Neuronal stem cell (in vitro differentiated cells): ENCODE measurements around the gene SLC2A4.
A peak's percentile ranks its signal among the peaks of the same experiment; 100 is the strongest.
"Not testable (repeated sequence)": the region's sequence is repeated elsewhere in the genome, so short reads cannot be mapped to it uniquely, and the experiment has no call there.

Experiments used
- DNase-seq: peaks from one replicate; pipeline ENCODE4 v3.0.0-alpha.2; 2013; ENCODE audit warnings: low spot score
- H2AFZ ChIP-seq: one replicate; pipeline ENCODE4 v1.6.1; 2013; ENCODE audit warnings: mild to moderate bottlenecking, low read length, inconsistent platforms
- H2AK5ac ChIP-seq: 2 replicates; pipeline ENCODE4 v1.6.1; 2013; ENCODE audit warnings: low read depth, mild to moderate bottlenecking, inconsistent platforms, low read length, moderate library complexity, mixed read lengths
- H2BK120ac ChIP-seq: 2 replicates; pipeline ENCODE4 v1.6.1; 2013; ENCODE audit warnings: low read depth, mild to moderate bottlenecking, inconsistent platforms, low read length, moderate library complexity, mixed read lengths
- H2BK12ac ChIP-seq: one replicate; pipeline ENCODE4 v1.6.1; 2013; ENCODE audit warnings: low read length, inconsistent platforms
- H2BK15ac ChIP-seq: 2 replicates; pipeline ENCODE4 v1.6.1; 2013; ENCODE audit warnings: mild to moderate bottlenecking, low read length, inconsistent platforms, mixed read lengths
- H2BK5ac ChIP-seq: one replicate; pipeline ENCODE4 v1.6.1; 2013; ENCODE audit warnings: inconsistent platforms, mild to moderate bottlenecking, low read length, moderate library complexity
- H3K14ac ChIP-seq: one replicate; pipeline ENCODE4 v1.6.1; 2013; ENCODE audit warnings: low read length, inconsistent platforms
- H3K18ac ChIP-seq: 2 replicates; pipeline ENCODE4 v1.6.1; 2013; ENCODE audit warnings: low read length, inconsistent platforms
- H3K23ac ChIP-seq: 2 replicates; pipeline ENCODE4 v1.6.1; 2013; ENCODE audit warnings: low read depth, mild to moderate bottlenecking, mixed read lengths, low read length, inconsistent platforms; ENCODE audit not compliant: poor library complexity
- H3K27ac ChIP-seq: replicated peaks from 3 replicates; pipeline ENCODE4 v1.5.1; 2013; ENCODE audit warnings: low read length, inconsistent platforms
- H3K27me3 ChIP-seq, 3 experiments: 2 replicates each; pipeline ENCODE4 v1.6.1; 2013; ENCODE audit warnings: low read length in 3 of 3, mild to moderate bottlenecking in 2 of 3, inconsistent platforms in 1 of 3, low read depth in 1 of 3, mixed read lengths in 1 of 3, moderate library complexity in 1 of 3; ENCODE audit not compliant: control insufficient read depth in 3 of 3, insufficient read depth in 3 of 3
- H3K36me3 ChIP-seq, 2 donors: replicated peaks in 1 of 2; 2 replicates each; pipeline ENCODE4 v1.6.1; 2013; ENCODE audit warnings: low read length in 2 of 2; ENCODE audit not compliant: control insufficient read depth in 2 of 2, insufficient read depth in 2 of 2
- H3K4ac ChIP-seq: 2 replicates; pipeline ENCODE4 v1.6.1; 2013; ENCODE audit warnings: inconsistent platforms, mild to moderate bottlenecking, low read length, moderate library complexity
- H3K4me1 ChIP-seq, 2 donors: 1 replicate in 1 of 2; 2 replicates in 1 of 2; pipeline ENCODE4 v1.6.1; 2013; ENCODE audit warnings: low read length in 2 of 2, low read depth in 1 of 2; ENCODE audit not compliant: control insufficient read depth in 2 of 2, insufficient read depth in 1 of 2
- H3K4me2 ChIP-seq: one replicate; pipeline ENCODE4 v1.6.1; 2013; ENCODE audit warnings: mild to moderate bottlenecking, low read length, inconsistent platforms; ENCODE audit not compliant: insufficient read depth, poor library complexity, severe bottlenecking
- H3K4me3 ChIP-seq, 2 donors: 2 replicates each; pipeline ENCODE4 v1.5.1; 2013; ENCODE audit warnings: low read length in 2 of 2, mild to moderate bottlenecking in 2 of 2, inconsistent platforms in 1 of 2, moderate library complexity in 1 of 2
- H3K79me1 ChIP-seq: one replicate; pipeline ENCODE4 v1.6.1; 2013; ENCODE audit warnings: low read depth, mild to moderate bottlenecking, inconsistent platforms, low read length, moderate library complexity
- H3K9ac ChIP-seq: one replicate; pipeline ENCODE4 v1.6.1; 2013; ENCODE audit warnings: mild to moderate bottlenecking, low read depth, low read length, inconsistent platforms; ENCODE audit not compliant: poor library complexity
- H3K9me3 ChIP-seq, 2 donors: replicated peaks in 1 of 2; 2 replicates each; pipeline versions ENCODE3 to v1.6.1; 2013; ENCODE audit warnings: low read length in 2 of 2, mild to moderate bottlenecking in 2 of 2, inconsistent platforms in 1 of 2, low read depth in 1 of 2, mixed read lengths in 1 of 2, moderate library complexity in 1 of 2; ENCODE audit not compliant: control insufficient read depth in 2 of 2, insufficient read depth in 1 of 2
- H4K8ac ChIP-seq: one replicate; pipeline ENCODE4 v1.6.1; 2013; ENCODE audit warnings: low read depth, mild to moderate bottlenecking, inconsistent platforms, low read length, moderate library complexity
- H4K91ac ChIP-seq: one replicate; pipeline ENCODE4 v1.6.1; 2013; ENCODE audit warnings: low read length, low read depth, mild to moderate bottlenecking, inconsistent platforms; ENCODE audit not compliant: poor library complexity
- WGBS, 2 donors: extraction: QIAGEN DNeasy Blood & Tissue Kit; methylation state at CpG; one replicate each; pipeline ENCODE4 v1.1.7; 2013; ENCODE audit warnings: missing lambda C conversion rate in 2 of 2, mixed read lengths in 1 of 2; ENCODE audit not compliant: insufficient read length in 2 of 2, insufficient replicate concordance in 1 of 2; ENCODE audit errors: extremely low coverage in 2 of 2; 5-methylcytosine and 5-hydroxymethylcytosine counted together

Gene SLC2A4

GRCh38 chr17:7332600-7333069, 51.1 kb downstream of the SLC2A4 start:
- H3K18ac ChIP-seq, H4K91ac ChIP-seq, H3K9ac ChIP-seq, H3K9me3 ChIP-seq, H3K27ac ChIP-seq, H2AFZ ChIP-seq, H3K23ac ChIP-seq, H3K4me2 ChIP-seq, H3K79me1 ChIP-seq, H3K36me3 ChIP-seq, H2BK15ac ChIP-seq, H2BK5ac ChIP-seq, H3K4me3 ChIP-seq, H3K4ac ChIP-seq, H2BK12ac ChIP-seq, H2BK120ac ChIP-seq, H3K27me3 ChIP-seq, H3K14ac ChIP-seq, H4K8ac ChIP-seq, H2AK5ac ChIP-seq, DNase-seq: not testable (repeated sequence)
- WGBS, 2 donors, result no CpG with 5 or more reads among the region's 14 CpGs
- peaks cover 17 to 28% of the 10 kb centered on the region in 2 donors for H3K4me1 ChIP-seq

DNA sequence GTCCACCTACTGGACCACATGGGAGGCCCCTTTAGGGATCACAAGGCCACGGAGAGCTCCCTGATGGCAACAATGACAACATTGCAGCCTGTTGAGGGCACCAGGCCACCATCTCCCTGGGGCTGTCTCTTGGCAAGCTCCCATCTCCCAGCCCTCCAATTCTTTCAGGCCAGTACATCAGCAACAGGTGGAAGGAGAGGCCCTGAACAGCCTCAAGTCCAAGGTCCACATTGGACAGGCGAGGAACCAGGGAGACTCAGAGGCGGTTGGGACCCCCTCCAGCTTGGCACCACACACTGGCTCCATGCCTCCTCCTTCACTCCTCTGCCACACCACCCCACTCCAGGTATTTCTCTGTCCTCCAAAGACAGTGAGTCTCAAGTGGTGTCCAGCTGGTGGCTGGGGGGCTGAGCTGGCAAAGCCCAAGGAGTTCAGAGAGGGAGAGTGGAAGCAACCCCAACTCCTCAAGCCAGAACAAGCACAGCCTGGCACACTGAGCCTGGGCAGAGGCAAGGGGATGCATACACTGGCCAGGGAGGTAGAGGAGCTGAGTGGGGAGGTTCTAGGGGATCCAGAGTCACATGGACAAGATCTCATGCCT, 53.5 kb downstream of the SLC2A4 start:
- H3K4ac ChIP-seq, result peak overlapping the region; percentile 44
- H3K4me2 ChIP-seq, result no peak overlapping the region
- H3K4me1 ChIP-seq, result peaks cover 10 to 20% of the 10 kb centered on the region in 2 donors
- no CpG with 5 or more reads among the region's 3 CpGs for WGBS, 2 donors
- peak overlapping the region; percentile 27 for H3K18ac ChIP-seq
- no peak overlapping the region for H3K27ac ChIP-seq
- H4K91ac ChIP-seq, result no peak overlapping the region
- peak overlapping the region; percentile 45 for H3K23ac ChIP-seq
- H2AFZ ChIP-seq, result peak overlapping the region; percentile 6
- H3K14ac ChIP-seq, result no peak overlapping the region
- no peak overlapping the region for H3K4me3 ChIP-seq
- H2BK5ac ChIP-seq, result no peak overlapping the region
- no peak for DNase-seq
- peak overlapping the region; percentile 49 for H2AK5ac ChIP-seq
- no peaks in the 10 kb centered on the region for H3K79me1 ChIP-seq
- peak overlapping the region; percentile 19 for H2BK15ac ChIP-seq
- no peaks in the 10 kb centered on the region for H3K36me3 ChIP-seq
- no peak overlapping the region for H4K8ac ChIP-seq
- H2BK120ac ChIP-seq, result no peak overlapping the region
- no peak overlapping the region for H2BK12ac ChIP-seq
- H3K27me3 ChIP-seq, result no peaks in the 10 kb centered on the region
- peak overlapping the region; percentile 60 for H3K9ac ChIP-seq
- H3K9me3 ChIP-seq, result no peaks in the 10 kb centered on the region

DNA sequence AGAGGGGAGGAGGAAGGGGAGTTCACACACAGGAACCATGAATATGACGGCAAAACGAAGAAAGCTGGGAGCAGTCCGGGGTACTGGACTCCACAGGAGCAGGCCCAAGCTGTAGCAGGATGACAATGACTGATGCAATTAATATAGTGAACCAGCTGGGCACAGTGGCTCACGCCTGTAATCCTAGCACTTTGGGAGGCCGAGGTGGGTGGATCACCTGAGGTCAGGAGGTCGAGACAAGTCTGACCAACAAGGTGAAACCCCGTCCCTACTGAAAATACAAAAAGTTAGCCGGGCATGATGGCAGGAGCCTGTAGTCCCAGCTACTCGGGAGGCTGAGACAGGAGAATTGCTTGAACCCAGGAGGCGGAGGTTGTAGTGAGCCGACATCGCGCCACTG, 54.2 kb downstream of the SLC2A4 start:
- H3K9me3 ChIP-seq, H2BK12ac ChIP-seq, H3K36me3 ChIP-seq, H3K79me1 ChIP-seq, H4K8ac ChIP-seq, DNase-seq, H3K4ac ChIP-seq, H2BK120ac ChIP-seq, H3K27me3 ChIP-seq, H2BK5ac ChIP-seq, H2BK15ac ChIP-seq, H3K23ac ChIP-seq, H3K4me3 ChIP-seq, H3K14ac ChIP-seq, H2AK5ac ChIP-seq, H3K27ac ChIP-seq, H3K9ac ChIP-seq, H3K18ac ChIP-seq, H3K4me2 ChIP-seq: not testable (repeated sequence)
- peaks cover 6 to 15% of the 10 kb centered on the region in 2 donors for H3K4me1 ChIP-seq
- no CpG with 5 or more reads among the region's 13 CpGs for WGBS, 2 donors
- peak overlapping the region; percentile 72 for H4K91ac ChIP-seq
- peak overlapping the region; percentile 6 for H2AFZ ChIP-seq

- Histone ChIP-seq H2AK5ac (no peak within 1 kb of the TSS), H3K9ac (no peak within 1 kb of the TSS), H3K36me3 (no peaks in the 10 kb centered on the region), H2BK15ac (peak within 1 kb of the TSS; percentile 19), H3K4ac (no peak within 1 kb of the TSS), H3K23ac (no peak within 1 kb of the TSS), H3K27ac (no peak within 1 kb of the TSS), H4K8ac (no peak within 1 kb of the TSS), H3K18ac (peak within 1 kb of the TSS; percentile 68), H2AFZ (peak within 1 kb of the TSS; percentile 77), H3K79me1 (no peaks in the 10 kb centered on the region), H3K14ac (no peak within 1 kb of the TSS), H3K9me3 (no peaks in the 10 kb centered on the region), H3K4me2 (no peak within 1 kb of the TSS), H2BK120ac (no peak within 1 kb of the TSS), H3K27me3 (no peaks in the 10 kb centered on the region), H2BK5ac (no peak within 1 kb of the TSS), H3K4me1 (peaks cover 4 to 12% of the 10 kb centered on the region in 2 donors), H2BK12ac (no peak within 1 kb of the TSS), H4K91ac (peak within 1 kb of the TSS; percentile 72), H3K4me3 (no peak within 1 kb of the TSS)
- WGBS, 2 donors, result no CpG with 5 or more reads among the region's 17 CpGs
- no peak for DNase-seq
Measured at GRCh38 chr17:7336240-7337175, 55.0 kb downstream of the SLC2A4 start, which contains the start of gene ACAP1. Gene ACAP1 (plus strand): TSS chr17:7336529. CDS start chr17:7336735, 206 bp downstream.
